HG03457 (cell line): ENCODE data around the gene PRR36.

Experiments
- ATAC-seq: cut with Tn5 transposase; IDR thresholded peaks from one replicate; pipeline ENCODE4 v1.9.1; 2021; ENCODE audit warnings: moderate number of reproducible peaks; ENCODE audit not compliant: unreplicated experiment

PRR36 gene

GRCh38 chr19:7913652-7914051 is 39.5 kb upstream of the PRR36 start:
- no peak for ATAC-seq

- no peak for ATAC-seq
Observed at GRCh38 chr19:7912697-7913564, 38.7 kb upstream of the PRR36 start.

GRCh38 chr19:7912144-7912696 is 38.0 kb upstream of the PRR36 start:
- ATAC-seq, result no peak

GRCh38 chr19:7911508-7912143 is 37.4 kb upstream of the PRR36 start:
- no peak for ATAC-seq

GRCh38 chr19:7910321-7911161 is 36.4 kb upstream of the PRR36 start:
- ATAC-seq, result no peak

GRCh38 chr19:7909471-7910067 is 35.4 kb upstream of the PRR36 start:
- no peak for ATAC-seq

- no peak for ATAC-seq
Observed at GRCh38 chr19:7908742-7909461, 34.7 kb upstream of the PRR36 start.

GRCh38 chr19:7908078-7908699 is 34.0 kb upstream of the PRR36 start:
- no peak for ATAC-seq

GRCh38 chr19:7907544-7907943 is 33.4 kb upstream of the PRR36 start:
- no peak for ATAC-seq

- no peak for ATAC-seq
Observed at GRCh38 chr19:7907122-7907521, 32.9 kb upstream of the PRR36 start.

GRCh38 chr19:7905859-7906258 is 31.7 kb upstream of the PRR36 start:
- ATAC-seq, result no peak

- ATAC-seq, result no peak
Observed at GRCh38 chr19:7905268-7905667, 31.1 kb upstream of the PRR36 start.

- ATAC-seq, result peak; percentile 25
Observed at GRCh38 chr19:7904074-7905020, 30.2 kb upstream of the PRR36 start.

- peak; percentile 67 for ATAC-seq
Observed at GRCh38 chr19:7903244-7904073, 29.3 kb upstream of the PRR36 start, which contains the start of gene MAP2K7. TSS of gene MAP2K7 (plus strand) at chr19:7903877. CDS start at chr19:7903945, 68 bp downstream.

GRCh38 chr19:7902796-7903243 is 28.6 kb upstream of the PRR36 start:
- ATAC-seq, result no peak

- no peak for ATAC-seq
Observed at GRCh38 chr19:7901337-7901736, 27.1 kb upstream of the PRR36 start.

- ATAC-seq, result no peak
Observed at GRCh38 chr19:7900931-7901330, 26.7 kb upstream of the PRR36 start.
